RWPE2 (cell line): Measurements from ENCODE around the gene CAPN14.
A peak's percentile ranks its signal among the peaks of the same experiment; 100 is the strongest.

ENCODE experiments used
- ATAC-seq: fragments of 200-7000 bp; cut with Tn5 transposase; 3 replicates; pipeline ENCODE4 v1.9.1; 2021; ENCODE audit warnings: low read depth
- DNase-seq: peaks from one replicate; pipeline ENCODE4 v3.0.0-alpha.2; 2020; ENCODE audit warnings: low spot score
- H3K27ac ChIP-seq: fragments of 450-650 bp; 2 replicates; pipeline ENCODE4 v1.5.1; 2017; ENCODE audit warnings: mild to moderate bottlenecking; ENCODE audit not compliant: poor library complexity, severe bottlenecking
- H3K27me3 ChIP-seq: fragments of 250-450 bp; sonication (Bioruptor Pico); 2 replicates; pipeline ENCODE4 v1.5.1; 2021; ENCODE audit warnings: mild to moderate bottlenecking, moderate library complexity; ENCODE audit not compliant: insufficient read depth, poor library complexity, severe bottlenecking
- H3K36me3 ChIP-seq: fragments of 250-450 bp; sonication (Bioruptor Pico); 2 replicates; pipeline ENCODE4 v1.5.1; 2020; ENCODE audit warnings: low read depth, mild to moderate bottlenecking, moderate library complexity
- H3K4me1 ChIP-seq: fragments of 250-450 bp; sonication (Bioruptor Pico); 2 replicates; pipeline ENCODE4 v1.5.1; 2021; ENCODE audit warnings: mild to moderate bottlenecking, moderate library complexity; ENCODE audit not compliant: insufficient read depth, poor library complexity, severe bottlenecking
- H3K4me3 ChIP-seq: fragments of 250-450 bp; sonication (Bioruptor Pico); 2 replicates; pipeline ENCODE4 v1.5.1; 2021; ENCODE audit warnings: mild to moderate bottlenecking, moderate library complexity; ENCODE audit not compliant: severe bottlenecking
- H3K9me3 ChIP-seq: fragments of 250-450 bp; sonication (Bioruptor Pico); 2 replicates; pipeline ENCODE4 v1.5.1; 2021; ENCODE audit warnings: mild to moderate bottlenecking, moderate library complexity; ENCODE audit not compliant: severe bottlenecking
- TF ChIP-seq, protein P1 (sequence below): fragments of 450-650 bp; IDR thresholded peaks from one replicate; pipeline ENCODE4 v1.5.1; 2017; ENCODE audit warnings: mild to moderate bottlenecking, moderate library complexity; ENCODE audit not compliant: poor library complexity, severe bottlenecking

Gene CAPN14

GRCh38 chr2:31176742-31177141 lies 40.6 kb downstream of the CAPN14 start:
- Histone ChIP-seq H3K4me3 (no peak overlapping the region), H3K9me3 (no peaks in the 10 kb centered on the region), H3K4me1 (no peaks in the 10 kb centered on the region), H3K27me3 (no peaks in the 10 kb centered on the region), H3K36me3 (no peaks in the 10 kb centered on the region), H3K27ac (no peak overlapping the region)
- DNase-seq = no peak
- no peak for ATAC-seq
- TF ChIP-seq, protein P1, sequence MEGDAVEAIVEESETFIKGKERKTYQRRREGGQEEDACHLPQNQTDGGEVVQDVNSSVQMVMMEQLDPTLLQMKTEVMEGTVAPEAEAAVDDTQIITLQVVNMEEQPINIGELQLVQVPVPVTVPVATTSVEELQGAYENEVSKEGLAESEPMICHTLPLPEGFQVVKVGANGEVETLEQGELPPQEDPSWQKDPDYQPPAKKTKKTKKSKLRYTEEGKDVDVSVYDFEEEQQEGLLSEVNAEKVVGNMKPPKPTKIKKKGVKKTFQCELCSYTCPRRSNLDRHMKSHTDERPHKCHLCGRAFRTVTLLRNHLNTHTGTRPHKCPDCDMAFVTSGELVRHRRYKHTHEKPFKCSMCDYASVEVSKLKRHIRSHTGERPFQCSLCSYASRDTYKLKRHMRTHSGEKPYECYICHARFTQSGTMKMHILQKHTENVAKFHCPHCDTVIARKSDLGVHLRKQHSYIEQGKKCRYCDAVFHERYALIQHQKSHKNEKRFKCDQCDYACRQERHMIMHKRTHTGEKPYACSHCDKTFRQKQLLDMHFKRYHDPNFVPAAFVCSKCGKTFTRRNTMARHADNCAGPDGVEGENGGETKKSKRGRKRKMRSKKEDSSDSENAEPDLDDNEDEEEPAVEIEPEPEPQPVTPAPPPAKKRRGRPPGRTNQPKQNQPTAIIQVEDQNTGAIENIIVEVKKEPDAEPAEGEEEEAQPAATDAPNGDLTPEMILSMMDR = no peak

- TF ChIP-seq, protein P1 = no peak
- Histone ChIP-seq H3K36me3 (no peaks in the 10 kb centered on the region), H3K27ac (no peak overlapping the region), H3K9me3 (no peaks in the 10 kb centered on the region), H3K27me3 (no peaks in the 10 kb centered on the region), H3K4me1 (no peaks in the 10 kb centered on the region), H3K4me3 (no peak overlapping the region)
- DNase-seq = no peak
- ATAC-seq = no peak
Observed at GRCh38 chr2:31171142-31171541, 46.2 kb downstream of the CAPN14 start.

GRCh38 chr2:31170071-31170698 lies 47.1 kb downstream of the CAPN14 start:
- Histone ChIP-seq H3K4me3 (no peak overlapping the region), H3K9me3 (no peaks in the 10 kb centered on the region), H3K36me3 (no peaks in the 10 kb centered on the region), H3K27ac (no peak overlapping the region), H3K27me3 (no peaks in the 10 kb centered on the region), H3K4me1 (no peaks in the 10 kb centered on the region)
- TF ChIP-seq, protein P1 = peak; percentile 91
- peak; percentile 82 for ATAC-seq
- DNase-seq = no peak

- Histone ChIP-seq H3K36me3 (no peaks in the 10 kb centered on the region), H3K4me1 (no peaks in the 10 kb centered on the region), H3K27ac (no peak overlapping the region), H3K27me3 (no peaks in the 10 kb centered on the region), H3K4me3 (no peak overlapping the region), H3K9me3 (no peaks in the 10 kb centered on the region)
- DNase-seq (no peak), ATAC-seq (no peak)
- TF ChIP-seq, protein P1 = no peak
Observed at GRCh38 chr2:31168291-31168690, 49.0 kb downstream of the CAPN14 start.

- TF ChIP-seq, protein P1 = no peak
- Histone ChIP-seq H3K27me3 (no peaks in the 10 kb centered on the region), H3K27ac (no peak overlapping the region), H3K4me3 (no peak overlapping the region), H3K4me1 (no peaks in the 10 kb centered on the region), H3K36me3 (no peaks in the 10 kb centered on the region), H3K9me3 (no peaks in the 10 kb centered on the region)
- no peak for ATAC-seq
- DNase-seq = no peak
Observed at GRCh38 chr2:31166925-31167324, 50.4 kb downstream of the CAPN14 start.
